Activated naive CD8-positive, alpha-beta T cell treated with anti-CD3 and anti-CD28 coated beads, Interleukin-2, amount 10 ng/mL, durations not matched to agents 7 days and 5 days (primary cell): ENCODE data around the gene ZBTB7C. TPM values are rescaled to one million over a fixed set of nuclear protein-coding genes. Genes with fewer than 3 reads are reported as not detected.

Source experiments
- ATAC-seq: fragments of 150-1000 bp; cut with Tn5 transposase; one replicate; pipeline ENCODE4 v1.10.0; 2021; ENCODE audit warnings: low read depth, moderate library complexity
- POLR2A ChIA-PET: fragments of 350-600 bp; sonication (Branson Sonifier 250); formaldehyde crosslinking; loops from one replicate; lab custom pipeline; 2021; ENCODE audit warnings: antibody characterized with exemption; lab: Charles Lee
- DNase-seq: peaks from one replicate; pipeline ENCODE4 v3.0.0; 2021
- H3K27ac Mint-ChIP-seq: one replicate; pipeline ENCODE4 v1.8.0; 2022; ENCODE audit warnings: mild to moderate bottlenecking, mixed read lengths
- H3K27me3 Mint-ChIP-seq: one replicate; pipeline ENCODE4 v1.8.0; 2022; ENCODE audit warnings: mild to moderate bottlenecking, moderate library complexity, mixed read lengths
- H3K36me3 Mint-ChIP-seq: one replicate; pipeline ENCODE4 v1.8.0; 2021; ENCODE audit warnings: mild to moderate bottlenecking, mixed read lengths
- H3K4me1 Mint-ChIP-seq: one replicate; pipeline ENCODE4 v1.8.0; 2021; ENCODE audit warnings: mixed read lengths
- H3K4me3 Mint-ChIP-seq: one replicate; pipeline ENCODE4 v1.8.0; 2022; ENCODE audit warnings: mild to moderate bottlenecking, moderate library complexity, mixed read lengths
- H3K9me3 Mint-ChIP-seq: one replicate; pipeline ENCODE4 v1.8.0; 2021; ENCODE audit warnings: mixed read lengths
- total RNA-seq, 2 experiments: library from RNA; stranded (reverse); gene quantifications; one replicate each; pipeline ENCODE4 v1.2.3, GENCODE V29; 2021

The ZBTB7C gene
- total RNA-seq, 2 experiments from 2014 or later: not detected

- H3K27ac Mint-ChIP-seq: no peak overlapping the region
- H3K9me3 Mint-ChIP-seq: no peaks in the 10 kb centered on the region
- H3K4me3 Mint-ChIP-seq: no peak overlapping the region
- POLR2A ChIA-PET: no interaction called here
- H3K4me1 Mint-ChIP-seq: no peaks in the 10 kb centered on the region
- peaks cover 28% of the 10 kb centered on the region for H3K27me3 Mint-ChIP-seq
- no peak for ATAC-seq
- H3K36me3 Mint-ChIP-seq: no peaks in the 10 kb centered on the region
- DNase-seq: no peak
These were observed 302.0 kb downstream of the ZBTB7C start for GRCh38 chr18:48106976-48107781.

DNA sequence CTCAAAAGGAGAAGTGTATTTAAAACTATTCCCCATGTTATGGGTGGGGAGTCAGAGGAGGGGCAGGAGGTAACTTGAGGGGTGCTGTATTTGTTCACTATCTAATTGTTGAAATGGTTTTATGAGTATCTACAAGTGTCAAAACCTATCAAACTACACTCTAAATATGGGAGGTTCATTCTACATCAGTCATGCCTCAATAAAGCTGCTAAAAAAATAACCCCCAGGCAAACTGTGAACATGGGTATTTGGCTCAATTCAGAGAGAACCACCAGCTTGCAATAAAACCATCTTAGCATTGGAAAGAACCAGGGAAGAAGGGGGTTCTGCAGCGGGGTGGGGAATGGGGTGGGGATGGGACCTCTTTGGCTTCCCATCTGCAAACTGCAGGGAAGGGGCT lies 302.7 kb downstream of the ZBTB7C start:
- DNase-seq: no peak
- POLR2A ChIA-PET: no interaction called here
- Mint-ChIP-seq H3K36me3 (no peaks in the 10 kb centered on the region), H3K4me3 (no peak overlapping the region), H3K9me3 (no peaks in the 10 kb centered on the region), H3K27ac (no peak overlapping the region), H3K27me3 (peaks cover 27% of the 10 kb centered on the region), H3K4me1 (no peaks in the 10 kb centered on the region)
- no peak for ATAC-seq

GRCh38 chr18:48105317-48105716 lies 303.9 kb downstream of the ZBTB7C start:
- no peaks in the 10 kb centered on the region for H3K9me3 Mint-ChIP-seq
- H3K27ac Mint-ChIP-seq: no peak overlapping the region
- no peaks in the 10 kb centered on the region for H3K4me1 Mint-ChIP-seq
- peaks cover 28% of the 10 kb centered on the region for H3K27me3 Mint-ChIP-seq
- POLR2A ChIA-PET: no interaction called here
- no peaks in the 10 kb centered on the region for H3K36me3 Mint-ChIP-seq
- no peak overlapping the region for H3K4me3 Mint-ChIP-seq
- DNase-seq (no peak), ATAC-seq (no peak)

- H3K27me3 Mint-ChIP-seq: peaks cover 27% of the 10 kb centered on the region
- no peak for ATAC-seq
- no peak overlapping the region for H3K4me3 Mint-ChIP-seq
These were observed 304.5 kb downstream of the ZBTB7C start for GRCh38 chr18:48104705-48105104.

GRCh38 chr18:48100651-48101165 lies 308.5 kb downstream of the ZBTB7C start:
- Mint-ChIP-seq H3K36me3 (no peaks in the 10 kb centered on the region), H3K4me1 (no peaks in the 10 kb centered on the region), H3K9me3 (no peaks in the 10 kb centered on the region), H3K27ac (no peak overlapping the region), H3K27me3 (peaks cover 15% of the 10 kb centered on the region), H3K4me3 (no peak overlapping the region)
- DNase-seq (no peak), ATAC-seq (no peak)
- POLR2A ChIA-PET: no interaction called here

More at GRCh38 chr18:48104705-48105104, 304.5 kb downstream of the ZBTB7C start:
- no peaks in the 10 kb centered on the region for H3K4me1 Mint-ChIP-seq
- no peaks in the 10 kb centered on the region for H3K9me3 Mint-ChIP-seq
- no peak for DNase-seq
- no peaks in the 10 kb centered on the region for H3K36me3 Mint-ChIP-seq
- H3K27ac Mint-ChIP-seq: no peak overlapping the region
- POLR2A ChIA-PET: no interaction called here

DNA sequence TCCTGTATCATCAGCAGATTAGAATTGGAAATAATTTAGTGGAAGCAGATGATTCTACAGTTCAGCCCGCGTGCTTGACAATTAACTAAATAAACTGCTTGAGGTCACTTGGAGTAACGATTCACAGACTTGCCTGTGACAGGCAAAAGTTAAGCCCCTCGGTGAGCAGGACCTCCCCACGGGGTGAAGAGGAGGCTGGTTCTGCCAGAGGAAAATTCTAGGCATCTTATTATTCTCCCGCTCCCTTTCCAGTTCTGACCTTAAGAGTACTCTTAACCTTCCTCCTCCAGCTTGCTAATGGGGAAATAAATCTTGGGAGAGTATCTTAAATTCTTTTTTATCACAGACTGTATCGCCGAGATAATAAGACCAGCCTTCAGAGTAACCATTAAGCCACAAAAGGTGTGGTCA lies 309.0 kb downstream of the ZBTB7C start:
- H3K9me3 Mint-ChIP-seq: no peaks in the 10 kb centered on the region
- DNase-seq (no peak), ATAC-seq (no peak)
- no peaks in the 10 kb centered on the region for H3K36me3 Mint-ChIP-seq
- H3K4me3 Mint-ChIP-seq: no peak overlapping the region
- POLR2A ChIA-PET: no interaction called here
- no peak overlapping the region for H3K27ac Mint-ChIP-seq
- no peaks in the 10 kb centered on the region for H3K4me1 Mint-ChIP-seq
- H3K27me3 Mint-ChIP-seq: peaks cover 15% of the 10 kb centered on the region

DNA sequence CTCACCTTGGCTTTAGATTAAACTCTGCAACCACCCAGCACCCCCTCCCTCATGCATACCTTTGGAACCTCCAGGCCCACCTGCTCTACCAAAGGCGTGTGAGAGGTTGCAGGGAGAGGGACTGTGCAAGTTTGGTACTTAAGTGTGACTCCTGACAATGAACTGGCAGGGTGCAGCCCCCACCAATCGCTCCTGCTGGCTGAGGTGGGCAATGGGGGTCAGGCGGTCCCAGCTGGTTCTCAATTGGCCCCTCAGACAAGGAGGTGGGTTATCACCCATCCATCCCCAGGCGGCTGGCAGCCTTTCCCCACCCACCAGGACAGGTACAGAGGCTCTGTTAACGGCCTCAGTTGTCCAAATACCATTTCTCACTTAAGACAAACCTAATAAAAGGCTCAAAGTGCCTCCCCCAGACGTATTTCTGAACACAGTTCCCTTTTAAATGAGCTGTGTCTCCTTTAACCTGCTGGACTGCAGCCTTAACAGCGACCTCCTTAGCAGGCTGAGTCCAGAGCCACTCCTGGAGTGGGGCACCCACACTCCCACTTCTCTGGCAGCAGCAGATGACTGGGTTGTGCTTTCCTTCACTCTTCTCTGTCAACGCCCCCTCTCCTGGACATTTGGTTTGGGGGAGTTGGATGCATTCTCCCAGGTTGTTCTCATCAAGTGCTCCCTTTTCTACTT lies 309.6 kb downstream of the ZBTB7C start:
- Mint-ChIP-seq H3K9me3 (no peaks in the 10 kb centered on the region), H3K27me3 (peaks cover 15% of the 10 kb centered on the region), H3K4me3 (no peak overlapping the region), H3K27ac (no peak overlapping the region), H3K4me1 (no peaks in the 10 kb centered on the region), H3K36me3 (no peaks in the 10 kb centered on the region)
- DNase-seq (no peak), ATAC-seq (no peak)
- POLR2A ChIA-PET: no interaction called here

- Mint-ChIP-seq H3K27ac (no peak overlapping the region), H3K4me3 (no peak overlapping the region), H3K36me3 (no peaks in the 10 kb centered on the region), H3K9me3 (no peaks in the 10 kb centered on the region), H3K4me1 (no peaks in the 10 kb centered on the region), H3K27me3 (peaks cover 12% of the 10 kb centered on the region)
- POLR2A ChIA-PET: no interaction called here
- ATAC-seq (no peak), DNase-seq (no peak)
These were observed 310.6 kb downstream of the ZBTB7C start for GRCh38 chr18:48098538-48098937.

DNA sequence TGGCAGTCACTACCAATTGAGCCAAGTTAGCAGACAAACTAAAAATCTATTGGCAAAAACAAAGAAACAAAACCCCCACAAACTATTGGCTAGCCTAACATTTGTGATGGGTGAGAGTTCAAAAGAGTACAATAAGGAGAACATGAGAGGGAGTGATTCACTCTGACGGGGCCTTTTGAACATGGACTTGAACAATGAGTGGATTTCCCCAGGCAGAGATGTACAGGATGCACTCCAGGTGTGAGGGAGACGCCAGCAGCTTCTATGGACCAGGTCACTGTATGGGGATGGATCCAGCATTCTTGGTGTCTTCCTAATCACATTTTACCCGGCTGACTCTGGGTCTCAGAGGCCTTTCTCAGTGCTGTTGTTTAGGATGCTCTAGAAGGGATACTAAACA lies 311.2 kb downstream of the ZBTB7C start:
- Mint-ChIP-seq H3K36me3 (no peaks in the 10 kb centered on the region), H3K27ac (no peak overlapping the region), H3K9me3 (no peaks in the 10 kb centered on the region), H3K4me3 (no peak overlapping the region), H3K27me3 (peaks cover 15% of the 10 kb centered on the region), H3K4me1 (no peaks in the 10 kb centered on the region)
- no peak for DNase-seq
- POLR2A ChIA-PET: no interaction called here
- no peak for ATAC-seq

- POLR2A ChIA-PET: no interaction called here
- H3K4me3 Mint-ChIP-seq: no peak overlapping the region
- H3K9me3 Mint-ChIP-seq: no peaks in the 10 kb centered on the region
These were observed 313.5 kb downstream of the ZBTB7C start for GRCh38 chr18:48095726-48096125.

DNA sequence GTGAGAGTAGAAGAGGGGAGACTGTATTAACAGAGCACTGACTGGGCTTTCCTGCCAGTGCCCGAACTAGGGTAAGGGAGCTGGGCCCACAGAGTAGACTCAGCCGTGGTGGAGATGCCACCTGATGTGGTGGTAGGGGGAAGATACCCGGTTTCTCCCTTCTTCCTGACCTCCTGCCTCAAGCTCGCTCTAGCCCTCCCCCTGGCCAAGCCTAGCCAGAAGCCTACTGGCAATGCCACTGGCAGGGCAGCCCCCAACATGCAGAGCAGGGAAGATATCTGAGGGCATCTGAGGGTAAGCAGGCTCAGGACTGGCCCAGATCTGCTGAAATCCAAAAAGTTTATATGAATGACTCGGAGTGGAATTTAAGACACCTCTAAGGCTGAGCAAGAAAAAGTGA lies 316.1 kb downstream of the ZBTB7C start:
- Mint-ChIP-seq H3K9me3 (no peaks in the 10 kb centered on the region), H3K27me3 (peaks cover 12% of the 10 kb centered on the region), H3K4me1 (no peaks in the 10 kb centered on the region), H3K27ac (no peak overlapping the region), H3K36me3 (no peaks in the 10 kb centered on the region), H3K4me3 (no peak overlapping the region)
- DNase-seq: no peak
- POLR2A ChIA-PET: no interaction called here
- no peak for ATAC-seq

More at GRCh38 chr18:48095726-48096125, 313.5 kb downstream of the ZBTB7C start:
- Mint-ChIP-seq H3K27ac (no peak overlapping the region), H3K27me3 (peaks cover 12% of the 10 kb centered on the region), H3K4me1 (no peaks in the 10 kb centered on the region), H3K36me3 (no peaks in the 10 kb centered on the region)
- no peak for ATAC-seq
- no peak for DNase-seq

DNA sequence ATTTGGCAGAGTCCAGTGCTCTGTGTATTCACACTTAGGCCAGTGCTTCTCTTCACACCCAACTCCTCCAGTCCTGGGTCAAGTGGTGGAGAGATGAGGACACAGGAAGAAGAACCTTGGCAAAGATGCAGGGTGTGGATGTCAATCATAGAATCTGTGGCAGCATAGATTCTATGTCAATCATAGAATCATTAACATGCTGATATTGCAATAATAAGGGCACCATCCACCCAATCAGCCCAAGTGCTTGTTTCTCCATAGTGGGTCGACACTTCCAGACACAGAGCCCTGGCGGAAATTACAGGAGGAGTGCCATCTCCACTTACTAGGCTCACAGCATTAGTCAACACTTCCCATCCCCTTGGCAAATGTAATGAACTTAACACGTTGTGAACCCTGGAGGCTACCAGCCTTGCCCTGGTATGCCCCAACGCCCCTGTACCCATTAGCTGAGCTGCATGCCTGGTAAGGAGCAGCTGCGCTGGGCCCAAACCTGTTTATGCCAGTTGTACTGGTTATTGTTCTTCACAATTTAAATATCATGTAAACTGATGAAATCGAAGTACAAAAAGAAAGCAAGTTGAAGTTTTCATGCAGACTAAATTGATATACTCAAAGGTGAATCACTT lies 317.2 kb downstream of the ZBTB7C start:
- Mint-ChIP-seq H3K9me3 (no peaks in the 10 kb centered on the region), H3K4me3 (no peak overlapping the region), H3K4me1 (no peaks in the 10 kb centered on the region), H3K27me3 (peaks cover 11% of the 10 kb centered on the region), H3K36me3 (no peaks in the 10 kb centered on the region), H3K27ac (no peak overlapping the region)
- POLR2A ChIA-PET: no interaction called here
- DNase-seq (no peak), ATAC-seq (no peak)

DNA sequence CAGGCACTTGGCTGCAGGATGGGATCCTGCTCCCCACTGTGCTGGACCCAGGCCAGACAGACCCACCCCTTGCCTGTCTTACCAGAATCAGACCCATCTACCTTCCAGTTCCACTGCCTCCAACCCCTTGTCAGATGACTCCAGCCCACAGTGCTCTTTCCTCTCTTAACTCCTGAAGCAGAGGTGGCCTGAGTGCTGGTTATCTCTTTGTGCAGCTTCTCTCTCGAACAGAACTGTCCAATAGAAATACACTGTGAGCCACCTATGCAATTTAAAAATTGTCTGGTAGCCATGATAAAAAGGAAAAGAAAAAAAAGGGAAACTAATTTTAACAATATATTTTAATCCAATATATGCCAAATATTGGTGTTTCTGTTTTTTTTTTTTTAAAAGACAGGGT lies 318.5 kb downstream of the ZBTB7C start:
- ATAC-seq (no peak), DNase-seq (no peak)
- Mint-ChIP-seq H3K4me1 (no peaks in the 10 kb centered on the region), H3K4me3 (no peak overlapping the region), H3K27ac (no peak overlapping the region), H3K36me3 (no peaks in the 10 kb centered on the region), H3K27me3 (peaks cover 14% of the 10 kb centered on the region), H3K9me3 (no peaks in the 10 kb centered on the region)
- POLR2A ChIA-PET: no interaction called here
